ENCODE data around the gene PGAM5. TPM values are rescaled to one million over a fixed set of nuclear protein-coding genes. Genes with fewer than 3 reads are reported as not detected.

Gene PGAM5
- total RNA-seq, 4 donors from 2014 or later, result 16.7 to 43.6 (median 25.4) TPM

- in situ Hi-C loops (cut with MboI; ENCODE audit: low pct_ligation_motif_present in 1 of 4, low pct_unique_long_range_greater_than_20kb in 1 of 4, low sequenced_read_pairs in 3 of 4) (no loop called here), intact Hi-C loops (cut with DNase I; ENCODE audit: low total_unique reads) (no loop called here)
- no peak overlapping the region for H3K4me3 ChIP-seq
- no peaks in the 10 kb centered on the region for H3K9me3 ChIP-seq
- TF ChIP-seq EP300 (IDR thresholded peaks at IDR 0.05; ENCODE audit: low read depth) (no peak), POLR2AphosphoS5 (IDR thresholded peaks at IDR 0.05) (no peak), POLR2A (IDR thresholded peaks at IDR 0.05) (no peak)
- TF ChIP-seq, protein P1, sequence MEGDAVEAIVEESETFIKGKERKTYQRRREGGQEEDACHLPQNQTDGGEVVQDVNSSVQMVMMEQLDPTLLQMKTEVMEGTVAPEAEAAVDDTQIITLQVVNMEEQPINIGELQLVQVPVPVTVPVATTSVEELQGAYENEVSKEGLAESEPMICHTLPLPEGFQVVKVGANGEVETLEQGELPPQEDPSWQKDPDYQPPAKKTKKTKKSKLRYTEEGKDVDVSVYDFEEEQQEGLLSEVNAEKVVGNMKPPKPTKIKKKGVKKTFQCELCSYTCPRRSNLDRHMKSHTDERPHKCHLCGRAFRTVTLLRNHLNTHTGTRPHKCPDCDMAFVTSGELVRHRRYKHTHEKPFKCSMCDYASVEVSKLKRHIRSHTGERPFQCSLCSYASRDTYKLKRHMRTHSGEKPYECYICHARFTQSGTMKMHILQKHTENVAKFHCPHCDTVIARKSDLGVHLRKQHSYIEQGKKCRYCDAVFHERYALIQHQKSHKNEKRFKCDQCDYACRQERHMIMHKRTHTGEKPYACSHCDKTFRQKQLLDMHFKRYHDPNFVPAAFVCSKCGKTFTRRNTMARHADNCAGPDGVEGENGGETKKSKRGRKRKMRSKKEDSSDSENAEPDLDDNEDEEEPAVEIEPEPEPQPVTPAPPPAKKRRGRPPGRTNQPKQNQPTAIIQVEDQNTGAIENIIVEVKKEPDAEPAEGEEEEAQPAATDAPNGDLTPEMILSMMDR (IDR thresholded peaks at IDR 0.05), result no peak
- no peak for DNase-seq
- 92 to 96% methylated on average over 6 of the region's 6 CpGs for WGBS, 2 donors (ENCODE audit: low coverage in 1 of 2)
- no peaks in the 10 kb centered on the region for H3K27me3 ChIP-seq
- H3K4me1 ChIP-seq, result no peaks in the 10 kb centered on the region
- H3K27ac ChIP-seq, result no peak overlapping the region
- H3K36me3 ChIP-seq, result peaks cover 0 to 66% (median 31%) of the 10 kb centered on the region in 4 donors
These were observed 29.6 kb downstream of the PGAM5 start for GRCh38 chr12:132740313-132740646.

DNA sequence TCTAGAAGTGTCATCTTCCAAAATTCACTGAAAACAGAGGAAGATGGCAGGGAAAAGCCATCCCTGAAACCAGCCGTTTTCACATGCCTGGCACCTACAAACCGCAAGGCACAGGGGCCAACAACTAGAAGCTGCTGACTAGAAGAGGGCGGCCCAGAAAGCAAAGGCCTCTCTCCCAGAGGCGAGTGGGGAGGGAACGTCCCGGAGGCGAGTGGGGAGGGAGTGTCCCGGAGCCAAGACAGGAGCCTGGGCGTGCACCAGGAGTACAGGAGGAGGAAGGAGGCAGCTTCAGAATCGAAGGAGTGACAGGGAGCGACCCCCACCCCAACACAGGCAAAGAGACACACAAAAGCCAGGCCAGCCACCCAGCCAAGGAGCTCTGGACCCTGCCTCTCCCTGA lies 30.0 kb downstream of the PGAM5 start:
- intact Hi-C loops (cut with DNase I; ENCODE audit: low total_unique reads), result no loop called here
- no peaks in the 10 kb centered on the region for H3K4me1 ChIP-seq
- H3K36me3 ChIP-seq, result peaks cover 0 to 66% (median 31%) of the 10 kb centered on the region in 4 donors
- 80 to 91% methylated on average over 1 to 11 of the region's 11 CpGs for WGBS, 2 donors (ENCODE audit: low coverage in 1 of 2)
- no peak for DNase-seq
- H3K4me3 ChIP-seq, result no peak overlapping the region
- H3K27ac ChIP-seq, result no peak overlapping the region
- H3K9me3 ChIP-seq, result no peaks in the 10 kb centered on the region
- no peak for TF ChIP-seq POLR2AphosphoS5 (IDR thresholded peaks at IDR 0.05)
- TF ChIP-seq, protein P1 (IDR thresholded peaks at IDR 0.05), result no peak
- no peak for TF ChIP-seq POLR2A (IDR thresholded peaks at IDR 0.05)
- TF ChIP-seq EP300 (IDR thresholded peaks at IDR 0.05; ENCODE audit: low read depth), result no peak
- in situ Hi-C loops (cut with MboI; ENCODE audit: low pct_ligation_motif_present in 1 of 4, low pct_unique_long_range_greater_than_20kb in 1 of 4, low sequenced_read_pairs in 3 of 4), result no loop called here
- no peaks in the 10 kb centered on the region for H3K27me3 ChIP-seq

DNA sequence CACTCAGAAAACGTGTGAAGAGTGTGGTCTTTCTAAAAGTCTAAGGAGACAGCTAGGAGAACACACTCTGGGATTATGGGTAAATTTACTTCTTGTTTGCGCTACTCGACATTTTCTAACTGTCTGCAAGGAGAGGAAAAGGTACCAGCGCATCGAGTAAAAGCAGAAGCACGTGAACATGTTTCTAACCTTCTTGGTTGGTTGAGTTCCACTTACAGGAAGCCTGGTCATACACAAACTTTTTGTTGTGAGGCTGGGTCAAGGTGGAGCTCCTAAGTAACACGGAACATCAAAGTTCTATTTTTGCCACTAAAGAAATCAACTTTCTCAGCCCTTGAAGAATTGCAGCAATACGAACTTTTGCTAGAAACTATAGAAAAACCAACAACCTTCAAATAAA lies 31.0 kb downstream of the PGAM5 start:
- Histone ChIP-seq H3K4me3 (no peak overlapping the region), H3K27me3 (no peaks in the 10 kb centered on the region), H3K4me1 (no peaks in the 10 kb centered on the region), H3K9me3 (no peaks in the 10 kb centered on the region), H3K27ac (no peak overlapping the region), H3K36me3 (peaks cover 0 to 63% (median 29%) of the 10 kb centered on the region in 4 donors)
- WGBS, 2 donors (ENCODE audit: low coverage in 1 of 2), result 87 to 91% methylated on average over 8 of the region's 8 CpGs
- intact Hi-C loops (cut with DNase I; ENCODE audit: low total_unique reads), result no loop called here
- in situ Hi-C loops (cut with MboI; ENCODE audit: low pct_ligation_motif_present in 1 of 4, low pct_unique_long_range_greater_than_20kb in 1 of 4, low sequenced_read_pairs in 3 of 4), result no loop called here
- TF ChIP-seq POLR2AphosphoS5 (IDR thresholded peaks at IDR 0.05) (no peak), POLR2A (IDR thresholded peaks at IDR 0.05) (no peak), EP300 (IDR thresholded peaks at IDR 0.05; ENCODE audit: low read depth) (no peak)
- TF ChIP-seq, protein P1 (IDR thresholded peaks at IDR 0.05), result no peak
- no peak for DNase-seq

GRCh38 chr12:132743831-132744230 lies 33.2 kb downstream of the PGAM5 start:
- H3K36me3 ChIP-seq, result peaks cover 0 to 72% (median 32%) of the 10 kb centered on the region in 4 donors
- in situ Hi-C loops (cut with MboI; ENCODE audit: low pct_ligation_motif_present in 1 of 4, low pct_unique_long_range_greater_than_20kb in 1 of 4, low sequenced_read_pairs in 3 of 4) (no loop called here), intact Hi-C loops (cut with DNase I; ENCODE audit: low total_unique reads) (no loop called here)
- DNase-seq, result no peak
- H3K4me3 ChIP-seq, result no peak overlapping the region
- whole genome bisulfite sequencing, 2 donors (ENCODE audit: low coverage in 1 of 2), result 86 to 97% methylated on average over 5 to 13 of the region's 13 CpGs
- TF ChIP-seq, protein P1 (IDR thresholded peaks at IDR 0.05), result no peak
- TF ChIP-seq POLR2AphosphoS5 (IDR thresholded peaks at IDR 0.05) (no peak), EP300 (IDR thresholded peaks at IDR 0.05; ENCODE audit: low read depth) (no peak), POLR2A (IDR thresholded peaks at IDR 0.05) (no peak)
- H3K27me3 ChIP-seq, result no peaks in the 10 kb centered on the region
- H3K9me3 ChIP-seq, result no peaks in the 10 kb centered on the region
- H3K4me1 ChIP-seq, result no peaks in the 10 kb centered on the region
- H3K27ac ChIP-seq, result no peak overlapping the region

Measured in transverse colon (tissue), 4 donors.